GM18508 (cell line): Measurements from ENCODE around the gene AKAP8.
"Not testable (repeated sequence)": the region's sequence is repeated elsewhere in the genome, so short reads cannot be mapped to it uniquely, and the experiment has no call there.

Source experiments
- ATAC-seq: cut with Tn5 transposase; IDR thresholded peaks from one replicate; pipeline ENCODE4 v1.9.1; 2021; ENCODE audit warnings: moderate number of reproducible peaks; ENCODE audit not compliant: insufficient read depth, unreplicated experiment

The AKAP8 gene

GRCh38 chr19:15374105-15374651 lies 5.4 kb downstream of the AKAP8 start:
- no peak for ATAC-seq

DNA sequence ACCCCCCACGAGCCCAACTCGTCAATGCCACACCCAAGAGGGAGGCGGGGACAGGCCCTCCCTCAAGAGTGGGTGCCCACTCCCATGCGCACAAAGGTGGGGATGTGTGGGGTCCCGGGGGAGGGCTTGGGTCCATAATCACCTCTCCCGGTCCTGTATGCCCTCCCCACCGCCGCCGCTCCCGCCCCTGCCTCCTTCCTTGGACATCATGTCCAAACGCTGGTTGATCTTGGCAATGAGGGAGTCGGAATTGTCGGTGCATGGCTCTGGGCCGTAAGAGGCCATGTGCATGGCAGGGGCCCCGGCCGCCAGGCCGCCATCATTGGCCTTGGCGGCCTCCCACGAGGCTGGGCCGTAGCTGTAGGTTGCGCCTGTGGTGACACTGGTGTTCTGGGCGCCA lies 5.9 kb downstream of the AKAP8 start:
- ATAC-seq, result no peak

DNA sequence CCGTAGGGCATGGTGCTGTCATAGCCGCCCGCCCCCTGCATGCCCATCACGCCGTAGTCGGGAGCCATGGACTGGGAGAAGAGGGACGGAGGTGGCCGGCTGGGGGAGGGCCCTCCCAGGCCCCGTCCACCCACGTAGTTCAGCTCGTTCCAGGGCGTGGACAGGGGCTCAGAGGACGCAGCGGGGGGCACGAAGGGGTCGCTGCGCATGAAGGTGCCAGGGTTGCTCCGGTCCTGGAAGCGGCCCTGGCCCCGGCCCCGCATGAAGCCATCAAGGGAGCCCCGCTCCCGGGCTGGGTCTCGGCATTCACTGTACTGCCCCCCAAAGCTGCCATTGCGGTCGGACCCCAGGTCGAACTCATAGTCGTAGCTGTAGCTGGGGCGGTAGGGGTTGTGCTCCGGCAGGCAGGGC lies 6.7 kb downstream of the AKAP8 start:
- no peak for ATAC-seq

GRCh38 chr19:15372470-15372869 lies 7.1 kb downstream of the AKAP8 start:
- ATAC-seq, result no peak

DNA sequence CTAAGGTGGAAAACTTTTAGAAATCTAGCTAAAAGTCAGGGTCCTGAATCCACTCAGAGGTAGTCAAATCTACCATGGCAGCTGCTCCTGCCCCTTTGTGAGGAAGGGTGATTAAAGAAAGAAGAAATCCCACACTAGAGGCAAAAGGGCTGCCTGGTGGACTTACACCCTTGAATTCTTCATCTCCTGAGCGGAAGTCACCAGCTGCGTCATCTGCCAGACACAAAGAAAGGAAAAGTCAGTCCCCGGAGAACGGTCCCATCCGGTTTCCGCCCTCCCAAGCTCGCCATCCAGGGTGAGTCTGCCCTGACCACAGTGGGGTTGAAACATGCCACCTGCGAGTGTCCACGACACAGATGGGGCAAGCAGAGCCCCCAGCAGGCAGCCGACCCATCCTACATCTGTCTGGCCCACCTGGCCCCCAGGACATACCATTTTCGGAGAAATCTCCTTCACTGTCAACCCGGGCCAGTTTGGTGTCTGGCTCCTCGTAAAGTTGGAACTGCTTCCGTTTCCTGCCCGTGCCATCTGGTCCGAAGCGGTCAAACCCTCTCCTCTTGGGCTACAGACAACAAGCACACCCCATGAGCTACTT lies 7.7 kb downstream of the AKAP8 start:
- ATAC-seq, result no peak

DNA sequence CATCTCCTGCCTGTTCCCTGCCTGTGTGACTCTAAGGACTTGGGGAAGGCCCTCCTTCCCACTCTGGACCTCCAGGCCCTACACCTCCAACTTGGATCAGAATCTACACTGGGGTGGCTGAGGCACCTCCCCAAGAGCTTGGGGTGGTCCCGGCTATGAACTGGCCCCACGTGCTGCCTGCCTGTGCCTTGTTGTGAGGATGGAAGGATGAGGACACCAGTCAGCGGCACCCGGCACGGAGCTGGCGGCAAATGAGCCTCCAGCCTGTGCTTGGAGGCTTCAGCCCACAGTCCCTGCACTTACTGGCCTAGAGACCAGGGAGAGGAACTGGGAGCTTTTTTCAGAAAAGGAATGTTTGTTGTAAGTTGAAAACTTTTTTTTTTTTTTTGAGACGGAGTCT lies 8.5 kb downstream of the AKAP8 start:
- no peak for ATAC-seq

DNA sequence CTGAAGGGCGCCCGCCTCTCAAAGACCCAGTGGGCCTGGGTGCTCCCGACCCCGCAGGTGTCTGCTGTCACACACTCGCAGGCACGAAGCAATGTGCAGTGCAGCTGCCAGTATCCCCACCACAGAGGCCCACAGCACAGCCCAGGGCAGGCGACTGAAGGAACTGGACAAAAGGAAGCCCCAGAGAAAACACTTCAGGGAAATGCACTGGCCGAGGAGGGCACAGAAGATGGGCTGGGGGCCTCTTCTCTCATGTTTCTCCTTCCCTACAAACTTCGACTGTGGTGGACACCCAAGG lies 10.0 kb downstream of the AKAP8 start:
- ATAC-seq, result no peak

GRCh38 chr19:15368798-15369593 lies 10.6 kb downstream of the AKAP8 start:
- ATAC-seq, result no peak

DNA sequence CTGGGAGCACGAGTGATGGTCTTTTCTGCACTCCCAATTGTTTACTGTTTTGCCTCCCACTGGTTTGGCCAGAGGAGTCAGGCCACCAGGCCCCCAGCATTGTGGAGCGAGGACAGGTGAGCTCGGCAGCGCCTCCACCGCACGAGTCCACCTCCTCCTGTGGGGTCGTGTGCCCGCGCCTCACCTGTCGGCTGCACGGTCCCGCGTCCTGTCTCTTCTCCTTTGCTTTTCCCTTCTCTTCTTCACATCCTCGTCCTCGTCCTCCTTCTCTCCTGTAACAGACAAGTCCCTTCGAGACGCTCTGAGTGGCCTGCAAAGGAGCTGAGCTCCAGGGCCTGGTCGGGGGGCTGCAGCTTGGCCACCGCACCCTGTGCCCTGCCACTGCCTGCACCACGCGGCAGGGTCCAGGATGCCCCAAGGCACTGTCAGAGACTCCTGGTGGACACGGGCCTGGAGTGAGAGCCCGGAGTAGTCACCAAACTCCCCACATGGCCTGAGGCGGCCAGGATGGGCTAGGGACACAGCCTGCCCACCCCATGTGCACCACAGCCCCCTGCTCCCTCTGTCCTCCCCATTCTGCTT lies 11.4 kb downstream of the AKAP8 start:
- ATAC-seq, result no peak

GRCh38 chr19:15367439-15367838 lies 12.1 kb downstream of the AKAP8 start:
- no peak for ATAC-seq

GRCh38 chr19:15365264-15365663 lies 14.3 kb downstream of the AKAP8 start:
- no peak for ATAC-seq

DNA sequence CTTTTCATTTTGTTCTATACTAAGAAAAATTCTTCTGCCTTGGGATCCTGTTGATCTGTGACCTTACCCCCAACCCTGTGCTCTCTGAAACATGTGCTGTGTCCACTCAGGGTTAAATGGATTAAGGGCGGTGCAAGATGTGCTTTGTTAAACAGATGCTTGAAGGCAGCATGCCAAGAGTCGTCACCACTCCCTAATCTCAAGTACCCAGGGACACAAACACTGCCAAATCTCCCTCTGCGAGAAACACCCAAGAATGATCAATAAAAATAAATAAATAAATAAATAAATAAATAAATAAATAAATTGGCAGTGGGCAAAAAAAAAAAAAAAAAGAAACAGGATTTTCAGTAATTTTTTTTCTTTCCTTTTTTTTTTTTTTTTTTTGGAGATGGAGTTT lies 15.8 kb downstream of the AKAP8 start:
- ATAC-seq, result not testable (repeated sequence)

DNA sequence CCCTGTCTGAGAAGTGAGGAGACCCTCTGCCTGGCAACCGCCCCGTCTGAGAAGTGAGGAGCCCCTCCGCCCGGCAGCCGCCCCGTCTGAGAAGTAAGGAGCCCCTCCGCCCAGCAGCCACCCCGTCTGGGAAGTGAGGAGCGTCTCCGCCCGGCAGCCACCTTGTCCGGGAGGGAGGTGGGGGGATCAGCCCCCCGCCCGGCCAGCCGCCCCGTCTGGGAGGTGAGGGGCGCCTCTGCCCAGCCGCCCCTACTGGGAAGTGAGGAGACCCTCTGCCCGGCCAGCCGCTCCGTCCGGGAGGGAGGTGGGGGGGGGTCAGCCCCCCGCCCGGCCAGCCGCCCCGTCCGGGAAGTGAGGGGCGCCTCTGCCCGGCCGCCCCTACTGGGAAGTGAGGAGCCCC lies 16.5 kb downstream of the AKAP8 start:
- ATAC-seq, result not testable (repeated sequence)

- not testable (repeated sequence) for ATAC-seq
Measured at GRCh38 chr19:15360015-15360414, 19.6 kb downstream of the AKAP8 start.

DNA sequence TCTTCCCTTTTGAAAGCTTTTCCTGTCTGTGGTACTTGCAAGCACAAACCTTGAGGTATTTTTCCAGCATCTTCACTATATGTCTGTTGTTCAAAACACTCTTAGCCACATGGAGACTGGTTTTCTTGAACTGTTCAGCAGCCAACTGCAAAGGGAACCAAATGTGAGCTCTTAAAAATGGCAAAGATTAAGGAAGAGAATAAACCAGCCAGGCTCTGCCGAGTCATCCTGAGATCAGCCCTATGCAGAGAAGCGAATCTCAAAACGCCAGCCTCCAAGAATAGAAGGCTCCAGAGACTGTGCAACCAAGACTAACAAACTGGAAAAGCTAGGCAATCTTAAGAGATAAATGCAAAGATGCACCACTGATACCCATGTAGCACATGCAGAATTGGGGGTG lies 20.7 kb downstream of the AKAP8 start:
- ATAC-seq, result no peak

DNA sequence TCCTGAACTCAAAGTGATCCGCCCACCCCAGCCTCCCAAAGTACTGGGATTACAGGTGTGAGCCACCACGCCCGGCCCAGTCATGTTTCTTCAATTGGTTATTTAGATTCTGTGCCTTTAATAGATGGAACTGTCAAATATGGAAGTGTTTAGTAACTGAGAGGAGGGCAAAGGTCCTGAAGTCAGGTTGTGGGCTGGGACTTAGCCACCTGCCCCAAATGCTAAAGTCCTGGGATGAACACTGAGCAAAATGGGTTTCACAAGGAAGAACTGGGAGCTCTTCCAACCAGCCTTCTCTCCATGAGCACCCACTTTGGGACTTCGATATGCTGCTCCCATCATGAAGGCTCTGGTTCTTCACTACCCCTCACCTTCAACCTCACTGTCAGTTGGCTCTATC lies 21.7 kb downstream of the AKAP8 start:
- ATAC-seq, result no peak

- no peak for ATAC-seq
Measured at GRCh38 chr19:15354566-15355296, 24.9 kb downstream of the AKAP8 start.

DNA sequence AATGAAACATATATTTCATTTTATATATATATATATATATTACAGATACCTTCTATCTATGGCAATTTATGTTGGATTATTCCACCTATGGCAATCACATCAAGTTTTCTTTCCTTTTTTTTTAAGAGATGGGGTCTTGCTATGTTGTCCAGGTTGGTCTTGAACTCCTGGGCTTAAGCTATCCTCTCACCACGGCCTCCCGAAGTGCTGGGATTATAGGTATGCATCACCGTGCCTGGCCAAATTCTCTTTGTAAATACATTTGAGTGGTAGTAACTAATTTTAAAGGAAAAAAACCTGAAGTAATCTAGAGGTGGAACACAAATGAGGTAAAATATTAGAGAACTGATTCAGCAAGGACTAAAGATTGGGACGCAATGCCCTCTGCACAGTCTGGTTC lies 25.7 kb downstream of the AKAP8 start:
- no peak for ATAC-seq

DNA sequence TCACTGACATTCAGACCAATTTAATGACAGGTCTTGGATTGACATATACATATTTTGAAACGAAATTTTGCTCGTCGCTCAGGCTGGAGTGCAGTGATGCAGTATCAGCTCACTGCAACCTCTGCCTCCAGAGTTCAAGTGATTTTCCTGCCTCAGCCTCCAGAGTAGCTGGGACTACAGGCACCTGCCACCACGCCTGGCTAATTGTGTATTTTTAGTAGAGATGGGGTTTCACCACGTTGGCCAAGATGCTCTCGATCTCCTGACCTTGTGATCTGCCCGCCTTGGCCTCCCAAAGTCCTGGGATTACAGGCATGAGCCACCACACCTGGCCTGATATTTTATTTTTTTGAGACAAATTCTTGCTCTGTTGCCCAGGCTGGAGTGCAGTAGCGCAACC lies 27.1 kb downstream of the AKAP8 start:
- ATAC-seq, result not testable (repeated sequence)

DNA sequence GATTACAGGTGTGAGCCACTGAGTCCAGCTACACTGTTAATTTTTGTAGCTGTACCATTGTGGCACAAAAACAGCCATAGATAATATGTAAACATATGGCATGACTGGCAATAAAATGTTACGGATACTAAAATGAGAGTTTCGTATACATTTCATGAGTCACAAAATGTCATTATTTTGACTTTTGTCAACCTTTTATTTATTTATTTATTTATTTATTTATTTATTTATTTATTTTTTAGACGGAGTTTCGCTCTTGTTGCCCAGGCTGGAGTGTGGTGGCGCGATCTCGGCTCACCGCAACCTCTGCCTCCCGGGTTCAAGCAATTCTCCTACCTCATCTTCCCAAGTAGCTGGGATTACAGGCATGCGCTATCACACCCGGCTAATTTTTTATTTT lies 38.3 kb downstream of the AKAP8 start:
- ATAC-seq, result not testable (repeated sequence)

- ATAC-seq, result no peak
Measured at GRCh38 chr19:15340086-15340485, 39.5 kb downstream of the AKAP8 start.
